Peyer's patch (tissue), 4 donors: ENCODE measurements around the gene XPNPEP2. TPM values are rescaled to one million over a fixed set of nuclear protein-coding genes. Genes with fewer than 3 reads are reported as not detected.

Source experiments
- DNase-seq, 3 donors: peaks; one replicate each; pipeline ENCODE4 v3.0.0-alpha.2; 2017 to 2019
- H3K27ac ChIP-seq, 4 donors: fragments of 200-600 bp; sonication (generic); one replicate each; pipeline ENCODE4 v1.5.1; 2016 to 2019
- H3K27me3 ChIP-seq, 2 donors: fragments of 200-600 bp; sonication (generic); one replicate each; pipeline ENCODE4 v1.5.1; 2019
- H3K36me3 ChIP-seq, 3 donors: fragments of 200-600 bp; sonication (generic); one replicate each; pipeline ENCODE4 v1.5.1; 2016 to 2019
- H3K4me1 ChIP-seq, 4 donors: fragments of 200-600 bp; sonication (generic); one replicate each; pipeline ENCODE4 v1.5.1; 2016 to 2019
- H3K4me3 ChIP-seq, 4 donors: fragments of 200-600 bp; sonication (generic); 1 replicate in 3 of 4; 2 replicates in 1 of 4; pipeline ENCODE4 v1.5.1; 2016 to 2019; ENCODE audit warnings: mild to moderate bottlenecking in 1 of 4
- H3K9me3 ChIP-seq, 4 donors: fragments of 200-600 bp; sonication (generic); one replicate each; pipeline ENCODE4 v1.5.1; 2016 to 2019; ENCODE audit warnings: mild to moderate bottlenecking in 1 of 4
- POLR2A ChIP-seq, 2 donors: fragments of 450-650 bp; IDR thresholded peaks; one replicate each; pipeline ENCODE4 v1.5.1; 2017; ENCODE audit warnings: antibody characterized with exemption in 2 of 2, mild to moderate bottlenecking in 2 of 2, moderate library complexity in 2 of 2
- total RNA-seq, 4 donors: library from RNA; depleted of rRNA; stranded (reverse); fragments of >200 nt; gene quantifications; one replicate each; pipeline ENCODE4 v1.1.0, GENCODE V29; 2016
- TF ChIP-seq, protein P1 (sequence below), 6 experiments: fragments of 450-650 bp in 4 of 6; fragments of 200-600 bp in 2 of 6; sonication (generic) in 1 of 6; IDR thresholded peaks; one replicate each; pipeline ENCODE4 v1.5.1; 2017 to 2019; ENCODE audit warnings: antibody characterized with exemption in 6 of 6, mild to moderate bottlenecking in 3 of 6, moderate library complexity in 1 of 6

Gene XPNPEP2
- total RNA-seq, 4 donors from 2014 or later: 5.8 to 875 (median 803) TPM

DNA sequence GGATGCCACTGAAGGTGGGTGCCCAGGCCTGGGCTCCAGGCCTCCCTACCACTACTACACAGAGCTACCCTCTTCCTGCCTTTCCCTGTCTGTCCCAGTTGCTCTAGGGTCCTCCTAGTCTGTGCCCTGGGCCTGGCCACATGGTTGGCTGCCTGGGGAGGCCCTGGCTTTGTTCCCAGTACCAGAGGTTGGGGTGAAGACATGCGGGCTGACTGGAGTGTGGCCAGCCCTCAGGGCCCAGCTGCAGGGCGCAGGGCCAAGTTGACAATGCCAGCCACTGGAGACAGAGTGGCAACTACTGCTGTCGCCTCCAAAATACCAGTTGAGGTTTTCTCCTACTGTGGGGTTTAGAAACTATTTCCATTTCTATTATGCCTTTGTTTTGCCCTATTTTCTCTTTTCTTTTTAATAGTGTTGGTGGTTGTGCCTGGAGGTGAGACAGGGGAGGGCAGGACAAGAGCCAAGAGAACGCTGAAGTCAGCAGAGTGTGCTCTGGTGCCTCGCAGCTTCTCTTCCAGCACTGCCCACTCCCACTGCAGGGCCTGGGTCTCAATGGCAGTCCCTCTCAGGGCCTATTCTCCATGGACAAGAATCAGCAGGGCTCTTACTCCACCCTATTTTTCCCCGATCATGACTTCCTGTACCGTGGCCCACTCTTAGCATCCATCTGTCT is 32.2 kb upstream of the XPNPEP2 start:
- Histone ChIP-seq H3K9me3 (no peaks in the 10 kb centered on the region), H3K36me3 (no peaks in the 10 kb centered on the region), H3K27me3 (no peaks in the 10 kb centered on the region), H3K27ac (no peak overlapping the region), H3K4me1 (no peaks in the 10 kb centered on the region), H3K4me3 (no peak overlapping the region)
- no peak for DNase-seq
- TF ChIP-seq, protein P1, sequence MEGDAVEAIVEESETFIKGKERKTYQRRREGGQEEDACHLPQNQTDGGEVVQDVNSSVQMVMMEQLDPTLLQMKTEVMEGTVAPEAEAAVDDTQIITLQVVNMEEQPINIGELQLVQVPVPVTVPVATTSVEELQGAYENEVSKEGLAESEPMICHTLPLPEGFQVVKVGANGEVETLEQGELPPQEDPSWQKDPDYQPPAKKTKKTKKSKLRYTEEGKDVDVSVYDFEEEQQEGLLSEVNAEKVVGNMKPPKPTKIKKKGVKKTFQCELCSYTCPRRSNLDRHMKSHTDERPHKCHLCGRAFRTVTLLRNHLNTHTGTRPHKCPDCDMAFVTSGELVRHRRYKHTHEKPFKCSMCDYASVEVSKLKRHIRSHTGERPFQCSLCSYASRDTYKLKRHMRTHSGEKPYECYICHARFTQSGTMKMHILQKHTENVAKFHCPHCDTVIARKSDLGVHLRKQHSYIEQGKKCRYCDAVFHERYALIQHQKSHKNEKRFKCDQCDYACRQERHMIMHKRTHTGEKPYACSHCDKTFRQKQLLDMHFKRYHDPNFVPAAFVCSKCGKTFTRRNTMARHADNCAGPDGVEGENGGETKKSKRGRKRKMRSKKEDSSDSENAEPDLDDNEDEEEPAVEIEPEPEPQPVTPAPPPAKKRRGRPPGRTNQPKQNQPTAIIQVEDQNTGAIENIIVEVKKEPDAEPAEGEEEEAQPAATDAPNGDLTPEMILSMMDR (IDR thresholded peaks at IDR 0.05): no peak
- no peak for TF ChIP-seq POLR2A (IDR thresholded peaks at IDR 0.05)

DNA sequence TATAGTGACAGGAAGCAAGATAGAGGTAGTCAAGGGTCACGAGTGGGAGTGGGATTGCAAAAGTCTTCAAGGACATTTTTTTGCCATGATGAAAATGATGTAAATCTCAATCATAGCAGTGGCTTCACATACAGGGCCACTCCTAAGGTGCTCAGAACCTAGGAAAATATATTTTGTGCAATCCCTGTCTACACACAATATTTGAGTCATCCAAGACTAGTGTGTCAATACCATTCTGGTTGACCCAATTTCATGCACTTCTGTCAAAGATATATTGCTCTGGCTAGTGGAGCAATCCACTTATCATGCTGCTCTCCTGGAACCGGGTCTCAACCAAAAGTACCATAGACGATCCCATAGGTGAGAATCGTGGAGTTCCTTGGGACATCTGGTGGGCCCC is 24.2 kb upstream of the XPNPEP2 start:
- Histone ChIP-seq H3K27ac (no peak overlapping the region), H3K4me3 (no peak overlapping the region), H3K27me3 (no peaks in the 10 kb centered on the region), H3K4me1 (no peaks in the 10 kb centered on the region), H3K36me3 (no peaks in the 10 kb centered on the region), H3K9me3 (no peaks in the 10 kb centered on the region)
- DNase-seq: no peak
- TF ChIP-seq, protein P1 (IDR thresholded peaks at IDR 0.05): no peak
- no peak for TF ChIP-seq POLR2A (IDR thresholded peaks at IDR 0.05)

DNA sequence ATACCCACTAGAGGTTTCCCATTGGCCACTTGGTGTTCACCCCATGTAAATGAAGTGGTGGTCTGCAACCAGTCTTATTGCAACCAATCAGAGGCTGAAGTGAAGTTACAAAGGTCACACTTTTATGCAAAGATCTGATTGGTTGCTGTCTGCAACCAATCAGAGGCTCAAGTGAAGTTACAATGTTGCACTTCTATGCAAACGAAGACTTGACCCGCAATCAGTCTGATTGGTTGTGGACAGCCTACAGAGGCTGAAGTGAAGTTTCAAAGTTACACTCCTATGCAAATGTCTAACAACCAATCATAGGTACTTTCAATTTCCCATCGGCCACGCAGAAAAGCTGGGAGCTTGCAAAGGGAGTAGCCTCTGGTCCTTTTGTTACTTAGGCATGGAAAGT is 22.3 kb upstream of the XPNPEP2 start:
- no peak overlapping the region for H3K27ac ChIP-seq

DNA sequence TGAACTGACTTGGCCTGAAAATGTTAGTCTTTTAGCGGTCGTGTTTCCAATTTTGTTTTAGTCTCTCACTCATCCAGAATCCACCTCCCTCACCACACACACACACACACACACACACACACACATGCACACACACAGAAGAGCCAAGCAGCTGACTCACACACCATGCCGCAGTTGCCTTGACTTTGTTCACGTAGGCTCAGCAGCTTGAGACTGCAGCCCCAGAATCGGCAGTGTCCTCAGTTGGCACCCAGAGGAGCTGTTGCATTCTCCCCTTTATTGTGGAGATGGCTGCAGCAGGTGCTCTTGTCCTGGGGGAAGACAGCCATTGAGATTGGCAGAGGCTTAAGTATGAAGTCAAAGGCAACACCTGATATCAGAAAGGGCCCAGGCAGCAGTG is 20.9 kb upstream of the XPNPEP2 start:
- Histone ChIP-seq H3K27ac (no peak overlapping the region), H3K36me3 (no peaks in the 10 kb centered on the region), H3K9me3 (no peaks in the 10 kb centered on the region), H3K4me3 (no peak overlapping the region), H3K4me1 (no peaks in the 10 kb centered on the region), H3K27me3 (no peaks in the 10 kb centered on the region)
- no peak for DNase-seq
- TF ChIP-seq, protein P1 (IDR thresholded peaks at IDR 0.05): no peak
- TF ChIP-seq POLR2A (IDR thresholded peaks at IDR 0.05): no peak

More for the DNA sequence above, 22.3 kb upstream of the XPNPEP2 start:
- Histone ChIP-seq H3K36me3 (no peaks in the 10 kb centered on the region), H3K4me3 (no peak overlapping the region), H3K9me3 (no peaks in the 10 kb centered on the region), H3K27me3 (no peaks in the 10 kb centered on the region), H3K4me1 (no peaks in the 10 kb centered on the region)
- TF ChIP-seq, protein P1 (IDR thresholded peaks at IDR 0.05): no peak
- TF ChIP-seq POLR2A (IDR thresholded peaks at IDR 0.05): no peak
- DNase-seq: no peak

- DNase-seq: no peak
- no peak overlapping the region for H3K4me3 ChIP-seq
- no peaks in the 10 kb centered on the region for H3K9me3 ChIP-seq
- no peak overlapping the region for H3K27ac ChIP-seq
- H3K36me3 ChIP-seq: no peaks in the 10 kb centered on the region
- no peak for TF ChIP-seq POLR2A (IDR thresholded peaks at IDR 0.05)
- TF ChIP-seq, protein P1 (IDR thresholded peaks at IDR 0.05): no peak
- H3K27me3 ChIP-seq: no peaks in the 10 kb centered on the region
- no peaks in the 10 kb centered on the region for H3K4me1 ChIP-seq
Measured at GRCh38 chrX:129718676-129719075, 20.1 kb upstream of the XPNPEP2 start.
